Tibial nerve (tissue), 3 donors: ENCODE measurements around the gene APBA1.

Experiments
- CTCF ChIP-seq, 5 experiments: fragments of 200-600 bp in 3 of 5; fragments of 450-650 bp in 2 of 5; sonication (generic) in 3 of 5; IDR thresholded peaks; one replicate each; pipeline ENCODE4 v1.5.1; 2016 to 2019; ENCODE audit warnings: antibody characterized with exemption in 5 of 5, mild to moderate bottlenecking in 3 of 5, moderate library complexity in 2 of 5
- POLR2A ChIP-seq, 2 donors: fragments of 450-650 bp; IDR thresholded peaks; one replicate each; pipeline ENCODE4 v1.6.1; 2017; ENCODE audit warnings: antibody characterized with exemption in 2 of 2, mild to moderate bottlenecking in 2 of 2, moderate library complexity in 2 of 2

DNA sequence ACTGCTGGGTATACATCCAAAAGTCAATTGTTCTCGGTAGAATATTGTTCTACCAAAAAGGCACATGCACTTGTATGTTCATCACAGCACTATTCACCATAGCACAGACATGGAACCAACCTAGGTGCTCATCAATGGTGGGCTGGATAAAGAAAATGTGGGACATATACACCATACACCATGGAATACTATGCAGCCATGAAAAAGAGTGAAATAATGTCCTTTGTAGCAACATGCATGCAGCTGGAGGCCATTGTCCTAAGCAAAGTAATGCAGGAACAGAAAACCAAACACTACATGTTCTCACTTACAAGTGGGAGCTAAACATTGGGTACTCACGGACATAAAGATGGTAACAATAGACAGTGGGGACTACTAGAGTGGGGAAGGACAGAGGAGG is 145.5 kb downstream of the APBA1 start:
- TF ChIP-seq POLR2A (IDR thresholded peaks at IDR 0.05) (no peak), CTCF (IDR thresholded peaks at IDR 0.05) (no peak)
